Progenitor cell of endocrine pancreas (in vitro differentiated cells): Measurements from ENCODE around the gene TMEM164. TPM values are rescaled to one million over a fixed set of nuclear protein-coding genes. Genes with fewer than 3 reads are reported as not detected.

ENCODE experiments used
- DNase-seq: peaks from one replicate; pipeline ENCODE4 v3.0.0; 2021; ENCODE audit warnings: low spot score; ENCODE audit not compliant: unreplicated experiment
- H3K27ac Mint-ChIP-seq: 2 replicates; pipeline ENCODE4 v1.8.0; 2021; ENCODE audit warnings: mild to moderate bottlenecking, moderate library complexity, mixed read lengths
- H3K27me3 Mint-ChIP-seq: 2 replicates; pipeline ENCODE4 v1.8.0; 2021; ENCODE audit warnings: mixed read lengths
- H3K36me3 Mint-ChIP-seq: 2 replicates; pipeline ENCODE4 v1.8.0; 2022; ENCODE audit warnings: mixed read lengths; ENCODE audit not compliant: insufficient read depth
- H3K4me1 Mint-ChIP-seq: 2 replicates; pipeline ENCODE4 v1.8.0; 2021; ENCODE audit warnings: low read depth, mixed read lengths
- H3K4me3 Mint-ChIP-seq: 2 replicates; pipeline ENCODE4 v1.8.0; 2021; ENCODE audit warnings: low read depth, mild to moderate bottlenecking, moderate library complexity, mixed read lengths
- H3K9me3 Mint-ChIP-seq: 2 replicates; pipeline ENCODE4 v1.8.0; 2021; ENCODE audit warnings: low read depth, mixed read lengths
- total RNA-seq: library from RNA; stranded (reverse); gene quantifications from 2 replicates; pipeline ENCODE4 v1.2.1, GENCODE V29; 2021
- TF ChIP-seq, protein P1 (sequence below): fragments of 200-600 bp; sonication (generic); IDR thresholded peaks from one replicate; pipeline ENCODE4 v1.5.0; 2021; ENCODE audit warnings: antibody characterized with exemption, mild to moderate bottlenecking; ENCODE audit not compliant: unreplicated experiment

Gene TMEM164
- total RNA-seq, 1 donor from 2014 or later = 109 TPM

DNA sequence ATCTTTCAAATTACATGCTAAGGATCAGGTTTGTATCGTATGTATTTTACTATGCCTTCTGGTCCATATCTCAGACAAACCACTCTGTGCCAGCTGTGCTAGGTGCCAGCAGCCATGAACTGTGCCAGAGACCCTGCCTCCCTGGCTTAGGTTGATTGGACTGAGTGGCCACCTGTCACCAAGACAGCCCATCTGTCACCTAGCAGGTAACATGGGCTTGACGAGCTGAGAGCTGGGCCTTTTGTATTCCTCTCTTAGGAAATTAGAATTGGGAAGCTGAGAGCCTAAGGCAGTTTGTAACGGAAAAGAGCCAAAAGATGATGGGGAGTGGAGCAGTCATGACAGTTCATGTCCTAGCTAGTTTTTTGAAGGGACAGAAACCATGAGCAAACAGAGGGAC lies 42.5 kb downstream of the TMEM164 start:
- Mint-ChIP-seq H3K27me3 (no peaks in the 10 kb centered on the region), H3K36me3 (peaks cover 7% of the 10 kb centered on the region), H3K4me1 (peaks cover 49% of the 10 kb centered on the region), H3K27ac (peak overlapping the region; percentile 90), H3K9me3 (no peaks in the 10 kb centered on the region), H3K4me3 (peak overlapping the region; percentile 1)
- DNase-seq = no peak
- TF ChIP-seq, protein P1, sequence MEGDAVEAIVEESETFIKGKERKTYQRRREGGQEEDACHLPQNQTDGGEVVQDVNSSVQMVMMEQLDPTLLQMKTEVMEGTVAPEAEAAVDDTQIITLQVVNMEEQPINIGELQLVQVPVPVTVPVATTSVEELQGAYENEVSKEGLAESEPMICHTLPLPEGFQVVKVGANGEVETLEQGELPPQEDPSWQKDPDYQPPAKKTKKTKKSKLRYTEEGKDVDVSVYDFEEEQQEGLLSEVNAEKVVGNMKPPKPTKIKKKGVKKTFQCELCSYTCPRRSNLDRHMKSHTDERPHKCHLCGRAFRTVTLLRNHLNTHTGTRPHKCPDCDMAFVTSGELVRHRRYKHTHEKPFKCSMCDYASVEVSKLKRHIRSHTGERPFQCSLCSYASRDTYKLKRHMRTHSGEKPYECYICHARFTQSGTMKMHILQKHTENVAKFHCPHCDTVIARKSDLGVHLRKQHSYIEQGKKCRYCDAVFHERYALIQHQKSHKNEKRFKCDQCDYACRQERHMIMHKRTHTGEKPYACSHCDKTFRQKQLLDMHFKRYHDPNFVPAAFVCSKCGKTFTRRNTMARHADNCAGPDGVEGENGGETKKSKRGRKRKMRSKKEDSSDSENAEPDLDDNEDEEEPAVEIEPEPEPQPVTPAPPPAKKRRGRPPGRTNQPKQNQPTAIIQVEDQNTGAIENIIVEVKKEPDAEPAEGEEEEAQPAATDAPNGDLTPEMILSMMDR = no peak

DNA sequence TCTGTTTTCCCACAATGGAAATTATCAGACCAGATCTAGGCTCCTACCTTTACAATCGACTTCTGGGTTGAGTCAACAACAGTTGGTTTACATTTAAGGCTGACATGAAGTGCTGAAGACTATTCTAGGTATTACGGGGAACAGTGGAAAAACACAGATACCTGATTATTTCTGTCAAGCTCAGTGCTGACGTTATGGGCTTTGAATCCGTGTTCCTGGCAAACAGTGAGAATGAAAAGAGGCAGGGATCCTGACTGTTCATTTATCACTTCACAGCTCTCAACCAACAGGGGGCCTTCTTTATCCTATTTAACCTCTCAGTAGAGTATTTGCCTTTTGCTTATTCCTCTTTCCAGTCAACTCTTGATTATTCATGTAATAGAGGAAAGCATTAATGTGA lies 43.1 kb downstream of the TMEM164 start:
- Mint-ChIP-seq H3K4me1 (peaks cover 49% of the 10 kb centered on the region), H3K9me3 (no peaks in the 10 kb centered on the region), H3K27me3 (no peaks in the 10 kb centered on the region), H3K27ac (peak overlapping the region; percentile 90), H3K4me3 (no peak overlapping the region), H3K36me3 (peaks cover 7% of the 10 kb centered on the region)
- TF ChIP-seq, protein P1 = peak; percentile 33
- DNase-seq = no peak

DNA sequence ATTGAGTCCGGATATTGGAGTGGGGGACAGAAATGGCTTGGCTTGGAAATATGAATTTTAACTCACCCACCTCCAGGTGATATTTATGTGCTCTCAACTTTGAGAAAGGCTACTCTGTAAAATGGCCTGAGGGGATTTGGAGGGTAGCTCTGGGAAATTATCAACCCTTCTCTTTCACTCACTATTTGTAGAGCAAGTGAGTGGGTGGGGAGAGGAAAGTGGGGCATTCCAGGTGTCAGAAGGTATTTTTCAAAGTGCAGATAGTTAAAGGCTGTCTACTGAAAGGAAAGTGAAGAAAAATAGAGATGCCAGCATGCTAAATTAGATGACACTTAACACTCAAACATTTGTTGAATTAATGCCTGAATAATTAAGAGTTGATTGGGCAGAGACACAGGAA lies 44.1 kb downstream of the TMEM164 start:
- TF ChIP-seq, protein P1 = no peak
- Mint-ChIP-seq H3K36me3 (peaks cover 7% of the 10 kb centered on the region), H3K27me3 (no peaks in the 10 kb centered on the region), H3K4me3 (no peak overlapping the region), H3K27ac (peak overlapping the region; percentile 25), H3K4me1 (peaks cover 49% of the 10 kb centered on the region), H3K9me3 (no peaks in the 10 kb centered on the region)
- DNase-seq = no peak

DNA sequence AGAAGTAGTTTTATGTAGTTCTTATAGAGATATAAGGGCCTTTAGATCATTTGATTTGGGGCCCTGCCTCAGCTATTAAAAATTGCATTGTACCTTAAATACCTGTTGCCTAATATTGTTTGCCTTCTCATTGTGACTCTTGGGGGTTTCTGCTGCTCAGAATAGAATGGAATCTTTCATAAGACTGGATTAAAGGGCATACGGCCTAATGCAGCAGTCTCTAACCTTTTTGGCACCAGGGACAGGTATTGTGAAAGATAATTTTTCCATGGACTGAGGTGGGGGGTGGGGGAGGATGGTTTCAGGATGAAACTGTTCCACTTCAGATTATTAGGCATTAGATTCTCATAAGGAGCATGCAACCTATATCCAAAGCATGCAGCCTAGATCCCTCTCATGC lies 46.2 kb downstream of the TMEM164 start:
- TF ChIP-seq, protein P1 = no peak
- Mint-ChIP-seq H3K4me3 (no peak overlapping the region), H3K9me3 (no peaks in the 10 kb centered on the region), H3K36me3 (peaks cover 13% of the 10 kb centered on the region), H3K4me1 (peaks cover 49% of the 10 kb centered on the region), H3K27ac (no peak overlapping the region), H3K27me3 (no peaks in the 10 kb centered on the region)
- DNase-seq = no peak

DNA sequence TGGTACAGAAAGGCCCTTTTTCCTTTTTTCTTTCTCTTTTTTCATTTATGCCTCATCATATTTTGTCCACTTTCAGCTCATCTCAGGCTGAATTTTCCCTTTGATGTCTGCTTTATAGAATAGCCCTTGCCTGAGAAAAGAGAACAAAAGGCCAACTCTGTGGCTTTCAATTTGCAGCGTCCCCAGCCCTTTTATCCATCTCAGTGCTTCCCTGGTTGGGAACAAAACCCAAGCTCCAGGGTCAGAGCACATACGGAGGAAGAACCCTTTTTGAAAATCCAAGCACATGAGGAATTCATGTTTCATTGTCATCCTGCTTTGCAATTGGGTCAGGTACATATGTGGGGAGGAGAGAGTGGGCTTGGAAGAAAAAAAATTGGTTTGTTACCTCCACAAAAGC lies 47.5 kb downstream of the TMEM164 start:
- Mint-ChIP-seq H3K27me3 (no peaks in the 10 kb centered on the region), H3K36me3 (peaks cover 20% of the 10 kb centered on the region), H3K4me1 (peaks cover 44% of the 10 kb centered on the region), H3K27ac (peak overlapping the region; percentile 66), H3K4me3 (no peak overlapping the region), H3K9me3 (no peaks in the 10 kb centered on the region)
- no peak for DNase-seq
- TF ChIP-seq, protein P1 = no peak
